Smooth muscle cell (in vitro differentiated cells): ENCODE data around the gene WAC. TPM values are rescaled to one million over a fixed set of nuclear protein-coding genes. Genes with fewer than 3 reads are reported as not detected.

Experiments used
- DNase-seq: peaks from one replicate; lab custom pipeline; 2025; ENCODE audit not compliant: unreplicated experiment; lab: John Stamatoyannopoulos, UW
- H2AFZ ChIP-seq: fragments of 200-600 bp; sonication (generic); 2 replicates; pipeline ENCODE4 v1.6.0; 2016; ENCODE audit warnings: antibody characterized with exemption, low read depth, mild to moderate bottlenecking
- H3F3A ChIP-seq: fragments of 200-600 bp; sonication (generic); 2 replicates; pipeline ENCODE4 v1.6.0; 2017; ENCODE audit warnings: antibody characterized with exemption, low read depth
- H3K27ac ChIP-seq: fragments of 200-600 bp; sonication (generic); 2 replicates; pipeline ENCODE4 v1.5.1; 2016; ENCODE audit warnings: low read depth, mild to moderate bottlenecking
- H3K27me3 ChIP-seq: fragments of 200-600 bp; sonication (generic); 2 replicates; pipeline ENCODE4 v1.6.1; 2016; ENCODE audit warnings: low read depth, mild to moderate bottlenecking
- H3K36me3 ChIP-seq: fragments of 200-600 bp; sonication (generic); 2 replicates; pipeline ENCODE4 v1.5.1; 2016; ENCODE audit warnings: low read depth
- H3K4me1 ChIP-seq: fragments of 200-600 bp; sonication (generic); 2 replicates; pipeline ENCODE4 v1.5.1; 2016; ENCODE audit warnings: low read depth
- H3K4me2 ChIP-seq: fragments of 200-600 bp; sonication (generic); 2 replicates; pipeline ENCODE4 v1.6.0; 2016; ENCODE audit warnings: mild to moderate bottlenecking
- H3K4me3 ChIP-seq: fragments of 200-600 bp; sonication (generic); 2 replicates; pipeline ENCODE4 v1.5.1; 2016; ENCODE audit warnings: mild to moderate bottlenecking
- H3K79me2 ChIP-seq: fragments of 200-600 bp; sonication (generic); 2 replicates; pipeline ENCODE4 v1.6.0; 2016; ENCODE audit warnings: low read depth, mild to moderate bottlenecking
- H3K9ac ChIP-seq: fragments of 200-600 bp; sonication (generic); 2 replicates; pipeline ENCODE4 v1.6.0; 2016; ENCODE audit warnings: low read depth
- H3K9me3 ChIP-seq: fragments of 200-600 bp; sonication (generic); replicated peaks from 2 replicates; pipeline ENCODE4 v1.5.1; 2016; ENCODE audit warnings: low read depth
- H4K20me1 ChIP-seq: fragments of 200-600 bp; sonication (generic); 2 replicates; pipeline ENCODE4 v1.6.0; 2016; ENCODE audit warnings: low read depth
- CTCF ChIP-seq: fragments of 200-600 bp; sonication (generic); IDR thresholded peaks from 2 replicates; pipeline ENCODE4 v1.5.1; 2017; ENCODE audit warnings: borderline replicate concordance, mild to moderate bottlenecking, antibody characterized with exemption; ENCODE audit not compliant: insufficient read depth, poor library complexity, severe bottlenecking
- WGBS: methylation state at CpG from one replicate; pipeline ENCODE4 v1.1.7; 2016; ENCODE audit warnings: low lambda C conversion rate; 5-methylcytosine and 5-hydroxymethylcytosine counted together
- polyA plus RNA-seq: library from polyadenylated mRNA; unstranded; fragments of >200 nt; fragmentation: Nextera tagmentation; extraction: Ambion mirVana; gene quantifications from 2 replicates; pipeline ENCODE4 v1.2.1, GENCODE V29; 2016
- total RNA-seq: library from RNA; depleted of rRNA; stranded (reverse); fragments of >200 nt; gene quantifications from 2 replicates; pipeline ENCODE4 v1.2.3, GENCODE V29; 2014

The WAC gene
- total and polyA plus RNA-seq, 2 experiments from 2014 or later: 52.2 to 97.5 TPM

- no peak overlapping the region for H3K4me3 ChIP-seq
- H3K36me3 ChIP-seq: no peaks in the 10 kb centered on the region
- no peak overlapping the region for H3K27ac ChIP-seq
- H3K4me2 ChIP-seq: no peak overlapping the region
- H3K79me2 ChIP-seq: no peaks in the 10 kb centered on the region
- no peak overlapping the region for H3K9ac ChIP-seq
- H3K9me3 ChIP-seq: no peaks in the 10 kb centered on the region
- no peaks in the 10 kb centered on the region for H3K27me3 ChIP-seq
- H3K4me1 ChIP-seq: no peaks in the 10 kb centered on the region
- no peak for DNase-seq
- WGBS: 40% methylated on average over 1 of the region's 1 CpG
- no peak for TF ChIP-seq CTCF
- no peak overlapping the region for H2AFZ ChIP-seq
- no peaks in the 10 kb centered on the region for H3F3A ChIP-seq
- no peaks in the 10 kb centered on the region for H4K20me1 ChIP-seq
These were observed 99.6 kb downstream of the WAC start for GRCh38 chr10:28632584-28632945.

- no peaks in the 10 kb centered on the region for H3K4me1 ChIP-seq
- H2AFZ ChIP-seq: no peak overlapping the region
- H3K27me3 ChIP-seq: no peaks in the 10 kb centered on the region
- no peak overlapping the region for H3K4me2 ChIP-seq
- H4K20me1 ChIP-seq: no peaks in the 10 kb centered on the region
- no peaks in the 10 kb centered on the region for H3K9me3 ChIP-seq
- no peak overlapping the region for H3K9ac ChIP-seq
- no peak for TF ChIP-seq CTCF
- H3F3A ChIP-seq: no peaks in the 10 kb centered on the region
- no peak for DNase-seq
- WGBS: 80% methylated on average over 6 of the region's 6 CpGs
- H3K79me2 ChIP-seq: no peaks in the 10 kb centered on the region
- H3K27ac ChIP-seq: no peak overlapping the region
- no peak overlapping the region for H3K4me3 ChIP-seq
- no peaks in the 10 kb centered on the region for H3K36me3 ChIP-seq
These were observed 100.8 kb downstream of the WAC start for GRCh38 chr10:28633750-28634149.

GRCh38 chr10:28637346-28637745 is 104.4 kb downstream of the WAC start:
- Histone ChIP-seq H3K36me3 (no peaks in the 10 kb centered on the region), H3K9ac (no peak overlapping the region), H2AFZ (no peak overlapping the region), H3K4me3 (no peak overlapping the region), H4K20me1 (no peaks in the 10 kb centered on the region), H3K9me3 (no peaks in the 10 kb centered on the region), H3K4me2 (no peak overlapping the region), H3F3A (no peaks in the 10 kb centered on the region), H3K27ac (no peak overlapping the region), H3K79me2 (no peaks in the 10 kb centered on the region), H3K27me3 (no peaks in the 10 kb centered on the region), H3K4me1 (no peaks in the 10 kb centered on the region)
- 96% methylated on average over 5 of the region's 5 CpGs for WGBS
- no peak for DNase-seq
- no peak for TF ChIP-seq CTCF

GRCh38 chr10:28638392-28638791 is 105.5 kb downstream of the WAC start:
- Histone ChIP-seq H3K4me3 (no peak overlapping the region), H3K36me3 (no peaks in the 10 kb centered on the region), H3K79me2 (no peaks in the 10 kb centered on the region)

More at GRCh38 chr10:28638392-28638791, 105.5 kb downstream of the WAC start:
- Histone ChIP-seq H3K4me1 (no peaks in the 10 kb centered on the region), H4K20me1 (no peaks in the 10 kb centered on the region), H2AFZ (no peak overlapping the region), H3K9me3 (no peaks in the 10 kb centered on the region), H3K27ac (no peak overlapping the region), H3K4me2 (no peak overlapping the region), H3F3A (no peaks in the 10 kb centered on the region), H3K9ac (no peak overlapping the region), H3K27me3 (no peaks in the 10 kb centered on the region)
- DNase-seq: no peak
- no peak for TF ChIP-seq CTCF
